ENCODE results near the gene PDIA6.
A peak's percentile ranks its signal among the peaks of the same experiment; 100 is the strongest.
"Not testable (repeated sequence)": the region's sequence is repeated elsewhere in the genome, so short reads cannot be mapped to it uniquely, and the experiment has no call there.

The PDIA6 gene

GRCh38 chr2:10832203-10832936, 19.8 kb upstream of the PDIA6 start:
- DNase-seq, result peak; percentile 85

DNA sequence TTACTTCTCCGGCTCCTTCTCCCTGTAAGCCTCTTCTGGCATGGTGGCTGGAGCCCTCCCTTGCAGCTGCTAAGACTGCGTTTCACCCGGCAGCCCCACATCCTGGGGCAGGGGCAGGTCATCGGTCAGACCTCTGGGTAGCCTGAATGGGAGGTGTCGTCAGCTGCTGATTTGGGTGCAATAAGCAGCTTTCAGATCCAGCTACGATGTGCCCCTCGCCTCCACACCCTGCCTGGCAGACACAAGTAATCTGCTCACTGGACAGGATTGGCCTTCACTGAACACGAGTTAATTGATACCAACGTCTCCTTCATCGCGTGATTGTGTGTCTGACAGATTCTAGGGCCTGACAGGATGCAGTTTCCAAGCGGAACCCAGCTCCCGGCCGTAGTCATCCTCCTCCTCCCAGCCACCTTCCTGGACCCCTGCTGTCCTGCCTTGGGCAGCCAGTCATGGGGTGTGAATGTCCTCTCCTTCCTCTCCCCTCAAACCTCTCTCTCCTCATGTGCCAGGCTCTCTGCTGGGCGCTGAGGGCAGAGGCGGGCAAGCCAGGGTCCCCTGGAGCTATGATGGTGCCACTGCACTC, 18.9 kb upstream of the PDIA6 start:
- no peak for DNase-seq

DNA sequence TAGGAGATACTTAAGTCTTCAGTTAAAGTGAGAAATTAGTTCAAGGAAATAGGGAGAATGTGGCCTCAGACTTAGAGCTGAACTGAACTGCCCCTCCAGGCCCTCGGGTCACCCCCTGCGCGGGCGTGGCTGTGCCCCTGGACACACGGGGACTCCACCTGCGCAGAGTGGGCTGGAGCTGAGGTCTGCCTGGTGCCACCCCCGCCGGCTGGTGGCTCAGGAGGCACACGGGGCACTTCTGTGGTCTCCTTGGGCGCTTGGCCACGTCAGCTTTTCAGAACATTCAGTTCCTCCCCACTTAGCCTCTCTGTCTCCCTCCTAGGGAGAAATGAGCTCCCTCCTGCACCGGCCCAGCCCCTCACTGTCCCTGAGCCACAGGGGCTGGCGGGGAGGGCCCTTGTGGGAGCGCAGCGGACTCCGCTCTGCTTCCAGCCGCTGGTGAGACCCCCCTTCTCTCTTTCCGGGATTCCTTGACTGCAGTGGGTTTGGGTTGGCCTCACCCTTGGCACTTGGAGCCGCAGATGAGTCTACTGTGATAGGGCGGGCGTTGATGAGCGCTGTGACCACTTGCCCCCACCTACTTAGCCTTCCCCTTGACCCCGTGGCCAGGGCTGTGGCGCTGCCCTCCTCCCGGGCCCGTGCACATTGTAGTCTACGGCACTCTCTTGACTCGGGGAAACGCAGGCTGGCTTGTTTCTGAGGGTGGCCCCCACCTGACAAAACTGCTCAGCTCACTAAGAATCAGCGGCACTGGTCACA, 18.2 kb upstream of the PDIA6 start:
- DNase-seq, result no peak

DNA sequence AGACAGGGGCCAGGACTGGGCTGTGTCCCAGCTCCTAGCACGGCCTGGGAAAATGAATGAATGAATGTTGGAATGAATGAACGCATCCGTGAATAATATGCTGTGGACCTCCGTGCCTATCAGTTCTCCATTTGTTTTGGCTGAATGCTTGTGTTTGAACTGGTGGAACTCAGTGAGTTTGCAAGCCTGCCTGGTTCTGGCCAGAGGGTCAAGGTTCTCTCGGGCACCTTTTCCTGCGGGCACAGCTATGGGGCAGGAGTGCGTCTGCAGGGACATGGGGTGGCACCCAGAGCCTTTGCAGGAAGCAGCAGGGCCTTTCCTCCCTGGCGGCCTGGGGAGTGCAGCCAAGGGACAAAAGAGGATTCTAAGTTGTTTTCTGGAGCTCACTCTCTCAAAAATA, 17.6 kb upstream of the PDIA6 start:
- no peak for DNase-seq

DNA sequence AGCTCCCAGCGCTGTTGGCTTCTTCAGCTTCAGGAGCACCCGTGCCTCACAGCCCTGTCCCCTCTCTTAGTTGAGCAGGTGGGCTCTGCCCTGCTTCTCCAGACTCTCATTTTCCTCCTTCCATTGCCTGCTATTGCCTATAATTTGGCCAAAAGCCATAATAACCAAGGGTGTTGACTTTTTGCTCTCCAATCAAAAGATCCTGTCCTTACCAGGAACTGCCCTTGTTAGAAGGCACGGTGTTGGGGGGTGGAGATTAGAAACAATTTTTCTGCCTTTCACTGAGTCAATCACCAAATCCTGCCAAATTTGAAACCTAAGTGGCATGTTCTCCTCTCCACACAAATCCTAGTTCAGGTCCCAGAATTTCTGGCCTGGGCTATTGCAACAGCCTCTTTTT, 16.7 kb upstream of the PDIA6 start:
- no peak for DNase-seq

GRCh38 chr2:10828346-10828745, 15.8 kb upstream of the PDIA6 start:
- no peak for DNase-seq

GRCh38 chr2:10826625-10827024, 14.0 kb upstream of the PDIA6 start:
- DNase-seq, result no peak

DNA sequence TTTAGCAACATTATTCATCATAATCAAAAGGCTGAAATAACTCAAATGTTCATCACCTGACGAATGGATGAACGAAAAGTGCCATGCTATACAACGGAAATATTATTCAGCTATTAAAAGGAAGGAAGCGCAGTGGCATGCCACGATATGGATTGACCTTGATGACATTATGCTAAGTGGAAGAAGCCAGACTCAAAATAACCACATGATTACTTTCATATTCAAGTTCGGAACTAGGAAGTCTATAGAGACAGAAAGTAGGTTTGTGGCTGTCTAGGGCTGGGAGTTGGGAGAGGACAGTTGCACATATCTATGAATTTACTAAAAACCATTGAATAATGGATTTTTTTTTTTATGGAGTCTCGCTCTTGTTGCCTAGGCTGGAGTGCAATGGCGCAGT, 13.4 kb upstream of the PDIA6 start:
- no peak for DNase-seq

DNA sequence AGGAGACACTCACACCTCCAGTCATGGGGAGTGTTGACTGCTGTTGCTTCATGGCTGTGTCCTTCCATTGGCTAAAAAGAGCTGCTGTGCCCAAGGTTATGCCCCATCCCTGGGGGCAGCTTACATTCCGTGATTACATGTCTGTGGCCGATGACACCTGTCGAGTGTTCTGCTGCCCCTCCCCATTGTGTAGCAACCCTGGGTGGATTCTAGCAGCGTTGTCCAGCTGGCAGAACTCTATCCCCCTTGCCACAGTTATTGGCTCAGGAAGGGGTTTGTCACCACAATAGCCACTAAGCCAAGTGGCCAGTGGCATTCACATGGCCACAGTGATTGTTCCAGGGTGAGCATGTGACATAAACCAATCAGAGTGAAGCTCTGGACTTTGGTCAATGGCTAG, 11.6 kb upstream of the PDIA6 start:
- DNase-seq, result no peak

GRCh38 chr2:10820978-10821695, 8.6 kb upstream of the PDIA6 start:
- no peak for DNase-seq

DNA sequence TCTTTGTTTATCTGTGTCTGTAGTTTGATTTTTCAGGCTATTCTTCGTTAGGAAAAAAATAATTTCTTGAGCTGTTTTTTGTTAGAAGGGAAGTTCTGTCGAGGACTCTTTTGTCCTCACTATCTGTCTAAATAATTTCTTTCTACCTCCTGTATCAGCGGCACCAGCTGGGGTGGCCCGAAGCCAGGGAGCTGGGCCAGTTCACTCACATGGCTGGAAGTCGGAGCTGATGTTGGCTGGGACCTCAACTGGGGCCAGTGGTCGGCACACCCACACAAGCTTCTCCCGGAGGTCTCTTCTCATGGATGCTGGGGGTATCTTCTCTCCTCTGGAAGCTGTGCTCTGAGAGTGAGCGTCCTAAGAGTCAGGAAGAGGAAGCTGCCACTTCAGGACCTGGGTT, 8.0 kb upstream of the PDIA6 start:
- DNase-seq, result no peak

DNA sequence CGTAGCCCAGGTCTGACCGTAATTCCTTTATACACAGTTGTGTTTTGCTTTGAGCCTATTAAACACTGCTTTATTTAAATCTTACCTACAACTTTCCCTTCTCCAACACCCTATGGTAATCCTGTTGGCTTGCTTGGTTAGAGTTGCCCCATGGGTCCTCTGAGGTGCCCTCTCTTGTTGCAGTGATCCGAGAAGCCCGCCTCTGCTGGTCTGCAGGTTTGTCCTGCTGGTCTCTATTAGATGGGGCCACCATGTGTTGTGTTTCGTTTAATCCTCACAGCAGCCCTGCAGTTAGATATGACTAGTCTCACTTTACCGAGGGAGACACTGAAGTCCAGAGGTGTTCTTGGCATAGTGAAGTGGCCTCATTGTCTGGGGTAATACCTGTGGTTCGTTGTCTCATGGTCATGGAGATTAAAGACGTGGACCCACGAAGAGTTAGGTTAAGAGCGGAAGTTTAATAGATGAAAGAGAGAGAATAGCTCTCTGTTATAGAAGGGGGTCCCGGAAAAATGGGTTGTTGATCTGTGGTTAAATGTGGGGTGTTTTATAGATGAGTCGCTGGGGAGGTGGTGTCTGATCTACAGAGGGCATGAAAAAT, 7.2 kb upstream of the PDIA6 start:
- DNase-seq, result no peak

- no peak for DNase-seq
These were observed 6.4 kb upstream of the PDIA6 start for GRCh38 chr2:10818984-10819383.

DNA sequence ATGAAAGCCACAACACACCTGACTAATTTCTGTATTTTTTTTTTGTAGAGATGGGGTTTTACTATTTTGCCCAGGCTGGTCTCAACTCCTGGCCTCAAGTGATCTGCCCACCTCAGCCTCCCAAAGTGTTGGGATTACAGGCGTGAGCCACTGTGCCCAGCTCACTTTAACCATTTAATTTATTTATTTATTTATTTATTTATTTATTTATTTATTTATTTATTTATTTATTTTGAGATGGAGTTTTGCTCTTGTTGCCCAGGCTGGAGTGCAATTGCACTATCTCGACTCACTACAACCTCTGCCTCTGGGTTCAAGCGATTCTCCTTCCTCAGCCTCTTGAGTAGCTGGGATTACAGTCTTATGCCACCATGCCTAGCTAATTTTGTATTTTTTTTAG, 5.7 kb upstream of the PDIA6 start:
- not testable (repeated sequence) for DNase-seq

DNA sequence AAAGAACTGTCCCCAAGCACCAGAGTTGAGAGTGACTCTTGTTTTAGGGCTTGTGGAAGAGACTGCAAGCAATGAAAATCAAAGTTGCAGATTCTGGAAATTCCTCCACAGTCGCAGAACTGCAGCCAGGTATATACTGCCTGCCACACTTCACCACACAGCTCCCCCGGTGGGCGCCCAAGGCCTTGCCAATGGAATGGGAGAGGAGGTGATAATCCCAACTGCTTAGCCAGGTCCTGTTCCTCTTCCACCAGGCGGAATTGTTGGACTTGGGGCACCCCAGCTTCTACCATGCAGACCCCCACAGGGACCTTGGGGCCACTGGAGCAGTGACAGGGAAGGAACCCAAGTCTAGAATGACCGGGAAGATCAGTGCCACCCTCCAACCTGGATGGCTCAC, 4.8 kb upstream of the PDIA6 start:
- DNase-seq, result no peak

DNA sequence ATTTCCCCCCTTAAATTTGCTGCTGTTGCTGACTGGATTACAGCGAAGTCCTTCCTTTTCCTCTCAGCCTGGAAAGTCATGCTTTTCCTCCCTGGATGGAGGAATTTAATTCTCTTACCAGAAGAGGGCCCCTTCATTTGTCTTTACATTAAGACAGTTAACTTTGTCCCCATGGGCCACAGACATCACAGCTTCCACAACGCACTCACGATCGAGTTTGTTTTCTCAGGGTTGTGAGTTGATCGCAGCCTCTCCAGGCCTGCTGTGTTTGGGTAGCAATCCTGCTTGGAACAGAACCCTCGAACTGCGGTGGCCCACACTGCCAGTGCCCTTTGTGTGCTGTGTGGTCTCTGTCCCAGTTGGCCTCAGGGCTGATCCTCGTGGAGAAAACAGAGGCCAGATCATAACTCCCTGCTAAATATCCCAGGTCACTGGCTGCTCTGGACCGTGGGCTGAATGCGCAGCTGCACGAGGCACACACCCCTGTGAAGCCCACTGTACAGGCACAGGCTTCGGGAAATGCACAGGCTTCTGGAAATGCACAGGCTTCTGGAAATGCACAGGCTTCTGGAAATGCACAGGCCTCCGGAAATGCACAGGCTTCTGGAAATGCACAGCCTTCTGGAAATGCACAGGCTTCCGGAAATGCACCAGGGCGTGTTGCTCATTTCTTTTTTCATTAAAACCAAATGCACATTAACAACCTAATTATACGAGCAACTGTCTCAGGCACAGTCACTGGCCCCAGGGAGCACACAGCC, 2.2 kb upstream of the PDIA6 start:
- DNase-seq, result no peak

DNA sequence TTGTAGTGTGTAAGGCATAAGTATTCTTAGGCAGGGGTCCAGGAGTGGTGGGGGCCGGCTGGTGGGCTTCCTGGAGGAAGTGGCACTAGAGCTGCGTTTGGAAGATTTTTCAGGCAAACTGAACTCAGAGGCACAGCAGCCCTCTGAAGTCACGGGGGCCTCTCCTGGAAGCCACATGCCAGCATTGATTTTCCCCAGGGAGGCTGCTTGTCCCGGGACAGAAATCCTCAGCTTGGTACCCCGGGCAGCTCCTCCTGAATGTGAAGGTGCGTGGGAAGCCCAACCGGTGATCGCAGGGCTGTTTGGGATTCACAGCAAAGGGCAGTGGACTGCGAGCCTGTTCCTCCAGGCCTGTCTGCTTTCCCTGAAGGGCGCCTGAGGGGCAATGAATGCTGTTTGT, 1.6 kb upstream of the PDIA6 start:
- no peak for DNase-seq

DNA sequence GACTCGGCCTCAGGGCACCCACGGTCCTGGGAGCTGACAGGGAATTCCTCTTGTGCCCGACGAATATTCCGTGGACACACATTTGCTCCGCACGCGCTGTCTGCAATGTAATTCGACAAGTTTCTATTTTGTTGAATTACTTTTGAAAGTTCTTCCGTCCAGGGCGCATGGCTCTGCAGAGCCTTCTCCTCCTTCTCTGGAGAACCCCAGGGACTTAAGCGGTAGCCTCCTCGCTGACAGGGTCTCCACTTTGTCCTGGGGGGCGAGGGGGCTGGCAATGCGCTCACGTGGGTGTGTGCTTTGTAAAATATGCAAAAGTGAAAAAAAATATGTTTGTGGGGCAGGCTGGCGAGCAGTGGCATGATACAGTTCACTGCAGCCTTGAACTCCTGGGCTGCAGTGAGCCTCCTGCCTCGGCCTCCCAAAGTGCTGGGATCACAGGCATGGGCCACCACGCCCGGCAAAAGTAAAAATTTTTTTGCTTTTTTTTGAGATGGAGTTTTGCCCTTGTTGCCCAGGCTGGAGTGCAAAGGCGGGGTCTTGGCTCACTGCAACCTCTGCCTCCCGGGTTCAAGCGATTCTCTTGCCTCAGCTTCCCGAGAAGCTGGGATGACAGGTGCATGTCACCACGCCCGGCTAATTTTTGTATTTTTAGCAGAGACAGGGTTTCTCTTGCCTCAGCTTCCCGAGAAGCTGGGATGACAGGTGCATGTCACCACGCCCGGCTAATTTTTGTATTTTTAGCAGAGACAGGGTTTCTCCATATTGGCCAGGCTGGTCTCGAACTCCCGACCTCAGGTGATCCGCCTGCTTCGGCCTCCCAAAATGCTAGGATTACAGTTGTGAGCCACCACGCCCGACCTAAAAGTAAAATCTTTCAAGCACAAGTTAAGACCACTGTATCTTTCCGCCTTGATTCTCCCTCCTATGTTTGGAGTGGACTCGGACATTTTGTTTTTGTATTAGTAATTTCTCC, 866 bp upstream of the PDIA6 start:
- DNase-seq, result not testable (repeated sequence)

- DNase-seq, result no peak
These were observed 1.1 kb downstream of the PDIA6 start for GRCh38 chr2:10811517-10811916.

DNA sequence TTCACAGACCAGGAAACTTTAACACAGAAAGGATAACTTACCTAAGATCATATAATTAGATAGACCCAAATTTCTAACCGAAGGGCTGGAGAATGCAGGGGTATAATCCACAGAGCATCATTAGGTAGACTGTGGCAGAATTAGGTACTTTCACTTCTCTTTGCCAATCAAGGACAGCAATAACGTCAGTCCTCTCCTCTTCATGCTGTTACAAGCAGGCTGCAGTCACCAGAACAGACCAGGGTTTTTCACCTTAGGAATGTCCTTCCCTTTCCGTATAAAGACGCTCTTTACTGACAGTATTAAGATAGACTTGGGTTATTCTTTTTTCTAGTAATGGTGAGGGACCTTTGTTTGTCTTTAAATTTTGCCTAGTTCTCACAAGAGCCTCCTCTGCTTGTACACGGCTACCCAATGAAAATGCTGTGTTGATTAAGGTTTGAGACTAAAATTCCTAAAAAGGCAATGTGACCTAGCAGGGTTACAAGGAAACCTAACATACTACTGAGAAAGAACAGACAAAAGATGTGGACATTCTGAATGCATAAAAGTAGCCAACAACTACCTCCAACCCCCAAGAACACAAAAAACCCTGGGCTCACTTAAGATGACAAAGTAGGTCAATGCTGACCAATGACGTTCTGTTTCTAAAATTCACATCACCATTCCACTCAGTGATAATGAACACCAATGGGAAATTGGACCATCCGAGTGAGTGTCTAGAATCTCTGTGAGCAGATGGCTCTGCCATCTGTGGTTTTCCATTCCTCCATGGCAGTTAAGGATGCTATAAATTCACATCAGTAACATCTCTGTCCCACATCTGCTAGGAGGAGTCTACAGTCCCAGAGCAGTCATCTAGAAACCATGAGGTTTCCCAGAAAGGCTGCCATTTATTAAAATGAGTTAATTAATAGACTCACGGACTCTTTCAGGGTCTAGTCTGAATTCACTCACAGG, 2.1 kb downstream of the PDIA6 start:
- DNase-seq, result no peak

Measured in stimulated activated CD4-positive, alpha-beta T cell treated with anti-CD3 and anti-CD28 coated beads, Interleukin-4, amount 100 ng/mL, for 1 hour (primary cell).